Measurements from ENCODE around the gene HELZ2. TPM values are rescaled to one million over a fixed set of nuclear protein-coding genes. Genes with fewer than 3 reads are reported as not detected.
A peak's percentile ranks its signal among the peaks of the same experiment; 100 is the strongest.

Gene HELZ2, protein sequence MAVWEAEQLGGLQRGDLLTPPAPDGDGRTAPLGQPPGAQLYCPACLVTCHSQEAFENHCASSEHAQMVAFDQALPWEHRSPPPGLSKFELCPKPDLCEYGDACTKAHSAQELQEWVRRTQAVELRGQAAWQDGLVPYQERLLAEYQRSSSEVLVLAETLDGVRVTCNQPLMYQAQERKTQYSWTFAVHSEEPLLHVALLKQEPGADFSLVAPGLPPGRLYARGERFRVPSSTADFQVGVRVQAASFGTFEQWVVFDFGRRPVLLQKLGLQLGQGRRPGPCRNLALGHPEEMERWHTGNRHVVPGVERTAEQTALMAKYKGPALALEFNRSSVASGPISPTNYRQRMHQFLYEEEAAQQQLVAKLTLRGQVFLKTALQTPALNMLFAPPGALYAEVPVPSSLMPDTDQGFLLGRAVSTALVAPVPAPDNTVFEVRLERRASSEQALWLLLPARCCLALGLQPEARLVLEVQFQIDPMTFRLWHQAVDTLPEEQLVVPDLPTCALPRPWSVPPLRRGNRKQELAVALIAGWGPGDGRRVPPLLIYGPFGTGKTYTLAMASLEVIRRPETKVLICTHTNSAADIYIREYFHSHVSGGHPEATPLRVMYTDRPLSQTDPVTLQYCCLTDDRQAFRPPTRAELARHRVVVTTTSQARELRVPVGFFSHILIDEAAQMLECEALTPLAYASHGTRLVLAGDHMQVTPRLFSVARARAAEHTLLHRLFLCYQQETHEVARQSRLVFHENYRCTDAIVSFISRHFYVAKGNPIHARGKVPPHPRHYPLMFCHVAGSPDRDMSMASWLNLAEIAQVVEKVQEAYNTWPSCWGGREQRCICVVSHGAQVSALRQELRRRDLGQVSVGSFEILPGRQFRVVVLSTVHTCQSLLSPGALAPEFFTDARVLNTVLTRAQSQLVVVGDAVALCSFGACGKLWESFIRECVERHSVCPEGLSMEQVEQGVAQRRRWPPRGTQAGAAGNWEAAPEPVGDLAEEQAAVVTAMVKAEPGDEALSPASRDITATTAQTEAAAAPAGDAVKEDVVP (N-terminal part only)
- total RNA-seq (2014; rRNA removed; shearing (Covaris generic)) (39.6 and 48.9 TPM in 2 replicates), polyA plus RNA-seq (2016; fragmentation: Nextera tagmentation; extraction: Ambion mirVana) (4.6 and 5.2 TPM in 2 replicates)
- long read RNA-seq, partial matches to known transcripts = 0 of 1 reads
- long read RNA-seq, other reads (novel, unspliced or antisense) = 0 of 1 reads

DNA sequence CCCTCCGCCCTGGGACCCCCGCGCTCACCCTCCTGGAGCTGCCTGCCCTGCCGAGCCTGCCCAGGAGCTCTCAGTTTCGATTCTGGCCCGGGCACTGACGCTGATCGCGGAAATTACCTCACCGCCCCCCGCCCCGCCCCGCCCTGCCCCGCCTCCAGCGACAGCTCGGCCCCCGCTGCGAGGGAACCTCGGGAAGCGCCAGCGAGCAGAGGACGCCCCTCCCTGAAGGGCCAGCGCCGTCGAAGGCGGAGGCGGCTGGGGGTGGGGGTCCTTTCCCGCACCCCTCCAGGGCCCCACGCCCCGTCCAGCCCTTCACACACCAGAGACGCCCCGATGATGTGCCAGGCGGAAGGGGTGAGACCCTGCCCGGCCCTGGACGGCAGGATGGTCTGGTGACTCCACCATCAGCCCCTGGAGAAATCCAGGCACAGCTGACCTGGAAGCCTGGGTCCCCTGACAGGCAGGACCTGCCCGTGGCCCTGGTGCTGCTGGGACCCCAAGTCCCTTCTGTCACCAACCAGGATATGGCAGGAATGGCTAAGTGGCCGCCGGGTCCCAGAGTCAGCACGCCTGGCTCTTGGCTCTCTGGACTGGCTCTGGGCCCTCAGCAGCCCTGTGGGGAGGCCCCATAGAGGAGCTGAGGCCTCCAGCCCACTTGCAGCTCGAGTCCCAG is at the start of gene HELZ2:
HELZ2 (minus strand) TSS at position 84 of the 673 bp plus-strand sequence. CDS start 1,854 bp downstream, outside the sequence.
- H3K27ac ChIP-seq (ENCODE audit: low read depth) = no peak within 1 kb of the TSS
- H3K27me3 ChIP-seq (ENCODE audit: insufficient read depth) = no peaks in the 10 kb centered on the region
- H3K4me1 ChIP-seq (ENCODE audit: insufficient read depth) = no peaks in the 10 kb centered on the region; the same call in 1 of the 2 replicates
- DNase-seq (ENCODE audit: low spot score) (peak; percentile 84), ATAC-seq (peak; percentile 72)
- 0 out of 2 replicates have a peak, but pooled peaks cover 7% of the 10 kb centered on the region for H3F3A ChIP-seq (replicated peaks; ENCODE audit: low read depth)
- TF ChIP-seq NANOG (IDR thresholded peaks at IDR 0.05; ENCODE audit: borderline replicate concordance) (no peak), POLR2AphosphoS5 (IDR thresholded peaks at IDR 0.05; ENCODE audit: low read depth) (peak; percentile 59)
- H3K36me3 ChIP-seq (ENCODE audit: insufficient read depth) = no peaks in the 10 kb centered on the region
- Mint-ChIP-seq H3K4me3 (peak within 1 kb of the TSS; percentile 77), H3K27me3 (ENCODE audit: insufficient read depth, low read depth, poor library complexity) (no peaks in the 10 kb centered on the region), H3K36me3 (ENCODE audit: low read depth) (no peaks in the 10 kb centered on the region), H3K4me1 (no peaks in the 10 kb centered on the region), H3K27ac (no peak within 1 kb of the TSS), H3K9me3 (no peaks in the 10 kb centered on the region)
- peak within 1 kb of the TSS; percentile 84 for H3K4me2 ChIP-seq
- H4K20me1 ChIP-seq (replicated peaks; ENCODE audit: insufficient read depth) = no peaks in the 10 kb centered on the region
- no peaks in the 10 kb centered on the region for H3K79me2 ChIP-seq (replicated peaks; ENCODE audit: insufficient read depth)
- no peaks in the 10 kb centered on the region for H3K9me2 ChIP-seq (ENCODE audit: insufficient read depth)
- peak within 1 kb of the TSS; percentile 64 for H3K4me3 ChIP-seq
- peak within 1 kb of the TSS; percentile 83; the same call in 1 of the 2 replicates for H2AFZ ChIP-seq

DNA sequence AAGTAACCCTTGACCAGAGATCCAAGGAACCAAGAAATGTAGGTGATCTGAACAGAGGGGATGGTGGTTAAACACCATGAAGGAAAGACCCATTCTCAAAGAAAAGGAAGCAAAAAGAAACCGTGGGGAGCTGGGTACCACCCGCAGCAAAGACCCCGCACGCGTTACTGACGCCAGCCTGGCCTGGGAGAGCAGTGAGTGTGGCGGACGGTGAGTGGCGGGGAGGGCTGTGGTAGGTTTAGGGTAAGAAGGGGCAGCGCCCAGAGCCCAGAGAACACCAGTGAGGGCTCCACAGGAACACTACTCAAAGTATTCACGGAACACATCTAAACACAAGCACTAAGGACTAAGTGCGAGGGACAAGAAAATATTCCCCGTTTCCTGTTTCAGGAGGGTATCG is 48.7 kb upstream of the HELZ2 start:
- no peak overlapping the region; the same call in 2 of the 3 replicates for H3K4me3 Mint-ChIP-seq
- TF ChIP-seq EZH2phosphoT487 (IDR thresholded peaks at IDR 0.05; ENCODE audit: unreplicated experiment) = no peak
- no peak for TF ChIP-seq ZNF331 (CRISPR knock-in tag; IDR thresholded peaks at IDR 0.05; ENCODE audit: low read depth)
- TF ChIP-seq POLR2AphosphoS5 (IDR thresholded peaks at IDR 0.05; ENCODE audit: low read depth) = no peak
- TF ChIP-seq NANOG (IDR thresholded peaks at IDR 0.05; ENCODE audit: borderline replicate concordance) = no peak
- TF ChIP-seq, protein P1, sequence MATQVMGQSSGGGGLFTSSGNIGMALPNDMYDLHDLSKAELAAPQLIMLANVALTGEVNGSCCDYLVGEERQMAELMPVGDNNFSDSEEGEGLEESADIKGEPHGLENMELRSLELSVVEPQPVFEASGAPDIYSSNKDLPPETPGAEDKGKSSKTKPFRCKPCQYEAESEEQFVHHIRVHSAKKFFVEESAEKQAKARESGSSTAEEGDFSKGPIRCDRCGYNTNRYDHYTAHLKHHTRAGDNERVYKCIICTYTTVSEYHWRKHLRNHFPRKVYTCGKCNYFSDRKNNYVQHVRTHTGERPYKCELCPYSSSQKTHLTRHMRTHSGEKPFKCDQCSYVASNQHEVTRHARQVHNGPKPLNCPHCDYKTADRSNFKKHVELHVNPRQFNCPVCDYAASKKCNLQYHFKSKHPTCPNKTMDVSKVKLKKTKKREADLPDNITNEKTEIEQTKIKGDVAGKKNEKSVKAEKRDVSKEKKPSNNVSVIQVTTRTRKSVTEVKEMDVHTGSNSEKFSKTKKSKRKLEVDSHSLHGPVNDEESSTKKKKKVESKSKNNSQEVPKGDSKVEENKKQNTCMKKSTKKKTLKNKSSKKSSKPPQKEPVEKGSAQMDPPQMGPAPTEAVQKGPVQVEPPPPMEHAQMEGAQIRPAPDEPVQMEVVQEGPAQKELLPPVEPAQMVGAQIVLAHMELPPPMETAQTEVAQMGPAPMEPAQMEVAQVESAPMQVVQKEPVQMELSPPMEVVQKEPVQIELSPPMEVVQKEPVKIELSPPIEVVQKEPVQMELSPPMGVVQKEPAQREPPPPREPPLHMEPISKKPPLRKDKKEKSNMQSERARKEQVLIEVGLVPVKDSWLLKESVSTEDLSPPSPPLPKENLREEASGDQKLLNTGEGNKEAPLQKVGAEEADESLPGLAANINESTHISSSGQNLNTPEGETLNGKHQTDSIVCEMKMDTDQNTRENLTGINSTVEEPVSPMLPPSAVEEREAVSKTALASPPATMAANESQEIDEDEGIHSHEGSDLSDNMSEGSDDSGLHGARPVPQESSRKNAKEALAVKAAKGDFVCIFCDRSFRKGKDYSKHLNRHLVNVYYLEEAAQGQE (IDR thresholded peaks at IDR 0.05; ENCODE audit: unreplicated experiment) = no peak
- TF ChIP-seq CREB1 (CRISPR knock-in tag; IDR thresholded peaks at IDR 0.05; ENCODE audit: low read depth) = no peak
- no peak for TF ChIP-seq STAT1 (IDR thresholded peaks at IDR 0.05; ENCODE audit: unreplicated experiment)
- no peak for TF ChIP-seq JUNB (IDR thresholded peaks at IDR 0.05; ENCODE audit: unreplicated experiment)
- TF ChIP-seq, protein P2, sequence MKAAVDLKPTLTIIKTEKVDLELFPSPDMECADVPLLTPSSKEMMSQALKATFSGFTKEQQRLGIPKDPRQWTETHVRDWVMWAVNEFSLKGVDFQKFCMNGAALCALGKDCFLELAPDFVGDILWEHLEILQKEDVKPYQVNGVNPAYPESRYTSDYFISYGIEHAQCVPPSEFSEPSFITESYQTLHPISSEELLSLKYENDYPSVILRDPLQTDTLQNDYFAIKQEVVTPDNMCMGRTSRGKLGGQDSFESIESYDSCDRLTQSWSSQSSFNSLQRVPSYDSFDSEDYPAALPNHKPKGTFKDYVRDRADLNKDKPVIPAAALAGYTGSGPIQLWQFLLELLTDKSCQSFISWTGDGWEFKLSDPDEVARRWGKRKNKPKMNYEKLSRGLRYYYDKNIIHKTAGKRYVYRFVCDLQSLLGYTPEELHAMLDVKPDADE (IDR thresholded peaks at IDR 0.05) = no peak
- no peak for TF ChIP-seq EZH2 (IDR thresholded peaks at IDR 0.05; ENCODE audit: low read depth, unreplicated experiment)
- TF ChIP-seq, protein P3, sequence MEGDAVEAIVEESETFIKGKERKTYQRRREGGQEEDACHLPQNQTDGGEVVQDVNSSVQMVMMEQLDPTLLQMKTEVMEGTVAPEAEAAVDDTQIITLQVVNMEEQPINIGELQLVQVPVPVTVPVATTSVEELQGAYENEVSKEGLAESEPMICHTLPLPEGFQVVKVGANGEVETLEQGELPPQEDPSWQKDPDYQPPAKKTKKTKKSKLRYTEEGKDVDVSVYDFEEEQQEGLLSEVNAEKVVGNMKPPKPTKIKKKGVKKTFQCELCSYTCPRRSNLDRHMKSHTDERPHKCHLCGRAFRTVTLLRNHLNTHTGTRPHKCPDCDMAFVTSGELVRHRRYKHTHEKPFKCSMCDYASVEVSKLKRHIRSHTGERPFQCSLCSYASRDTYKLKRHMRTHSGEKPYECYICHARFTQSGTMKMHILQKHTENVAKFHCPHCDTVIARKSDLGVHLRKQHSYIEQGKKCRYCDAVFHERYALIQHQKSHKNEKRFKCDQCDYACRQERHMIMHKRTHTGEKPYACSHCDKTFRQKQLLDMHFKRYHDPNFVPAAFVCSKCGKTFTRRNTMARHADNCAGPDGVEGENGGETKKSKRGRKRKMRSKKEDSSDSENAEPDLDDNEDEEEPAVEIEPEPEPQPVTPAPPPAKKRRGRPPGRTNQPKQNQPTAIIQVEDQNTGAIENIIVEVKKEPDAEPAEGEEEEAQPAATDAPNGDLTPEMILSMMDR (conservative IDR thresholded peaks at IDR 0.05; ENCODE audit: low read depth in 2 of 2) = no peak

More for the DNA sequence above, 48.7 kb upstream of the HELZ2 start:
- Histone ChIP-seq H3K79me2 (replicated peaks; ENCODE audit: insufficient read depth) (peaks cover 66% of the 10 kb centered on the region), H3K9me2 (ENCODE audit: insufficient read depth) (no peaks in the 10 kb centered on the region), H3F3A (replicated peaks; ENCODE audit: low read depth) (no peaks in the 10 kb centered on the region), H3K4me3 (no peak overlapping the region), H3K4me1 (ENCODE audit: insufficient read depth) (no peaks in the 10 kb centered on the region; the same call in 1 of the 2 replicates), H3K36me3 (ENCODE audit: insufficient read depth) (no peaks in the 10 kb centered on the region), H3K27me3 (ENCODE audit: insufficient read depth) (no peaks in the 10 kb centered on the region), H3K27ac (ENCODE audit: low read depth) (no peak overlapping the region), H3K4me2 (no peak overlapping the region), H2AFZ (no peak overlapping the region), H4K20me1 (replicated peaks; ENCODE audit: insufficient read depth) (no peaks in the 10 kb centered on the region)
- ATAC-seq (no peak), DNase-seq (ENCODE audit: low spot score) (no peak)
- peaks cover 12% of the 10 kb centered on the region for H3K27me3 Mint-ChIP-seq (ENCODE audit: insufficient read depth, low read depth, poor library complexity)
- H3K9me3 Mint-ChIP-seq = no peaks in the 10 kb centered on the region
- H3K36me3 Mint-ChIP-seq (ENCODE audit: low read depth) = peaks cover 20% of the 10 kb centered on the region
- H3K27ac Mint-ChIP-seq = no peak overlapping the region
- H3K4me1 Mint-ChIP-seq = peaks cover 15% of the 10 kb centered on the region
